IPS-18a (cell line): ENCODE results near the gene GNAI3.

ENCODE experiments used
- H3K27ac ChIP-seq: one replicate; pipeline ENCODE4 v1.5.1; 2013; ENCODE audit warnings: low read length
- H3K27me3 ChIP-seq: one replicate; pipeline ENCODE4 v1.6.1; 2013; ENCODE audit warnings: mild to moderate bottlenecking, low read length; ENCODE audit not compliant: control insufficient read depth, insufficient read depth
- H3K36me3 ChIP-seq: one replicate; pipeline ENCODE4 v1.6.1; 2013; ENCODE audit warnings: low read depth, low read length; ENCODE audit not compliant: control insufficient read depth
- H3K4me1 ChIP-seq: one replicate; pipeline ENCODE4 v1.6.1; 2013; ENCODE audit warnings: low read depth, low read length; ENCODE audit not compliant: control insufficient read depth
- H3K4me3 ChIP-seq: one replicate; pipeline ENCODE4 v1.5.1; 2013; ENCODE audit warnings: low read length
- H3K9ac ChIP-seq: one replicate; pipeline ENCODE4 v1.6.1; 2013; ENCODE audit warnings: mild to moderate bottlenecking, low read length, moderate library complexity
- H3K9me3 ChIP-seq: one replicate; pipeline ENCODE4 v1.6.1; 2013; ENCODE audit warnings: low read depth, low read length; ENCODE audit not compliant: control insufficient read depth

GNAI3 gene

GRCh38 chr1:109509176-109510134, 39.0 kb upstream of the GNAI3 start, which contains the start of gene AMIGO1:
Gene AMIGO1, minus strand, starts transcription at chr1:109509727. Its CDS starts 815 bp downstream, at chr1:109508912.
- Histone ChIP-seq H3K27me3 (peaks cover 35% of the 10 kb centered on the region), H3K4me3 (peak within 1 kb of the TSS; percentile 83), H3K27ac (no peak within 1 kb of the TSS), H3K9ac (peak within 1 kb of the TSS; percentile 45), H3K9me3 (no peaks in the 10 kb centered on the region), H3K36me3 (no peaks in the 10 kb centered on the region), H3K4me1 (peaks cover 6% of the 10 kb centered on the region)

- Histone ChIP-seq H3K4me3 (no peak overlapping the region), H3K27me3 (peaks cover 34% of the 10 kb centered on the region), H3K9me3 (no peaks in the 10 kb centered on the region), H3K36me3 (no peaks in the 10 kb centered on the region), H3K4me1 (peaks cover 6% of the 10 kb centered on the region), H3K9ac (no peak overlapping the region), H3K27ac (no peak overlapping the region)
These were observed 35.2 kb upstream of the GNAI3 start for GRCh38 chr1:109513110-109513710.

- Histone ChIP-seq H3K27ac (no peak overlapping the region), H3K27me3 (peaks cover 22% of the 10 kb centered on the region), H3K9ac (no peak overlapping the region), H3K4me1 (peaks cover 6% of the 10 kb centered on the region), H3K9me3 (no peaks in the 10 kb centered on the region), H3K36me3 (no peaks in the 10 kb centered on the region), H3K4me3 (no peak overlapping the region)
These were observed 33.6 kb upstream of the GNAI3 start for GRCh38 chr1:109514846-109515245.

DNA sequence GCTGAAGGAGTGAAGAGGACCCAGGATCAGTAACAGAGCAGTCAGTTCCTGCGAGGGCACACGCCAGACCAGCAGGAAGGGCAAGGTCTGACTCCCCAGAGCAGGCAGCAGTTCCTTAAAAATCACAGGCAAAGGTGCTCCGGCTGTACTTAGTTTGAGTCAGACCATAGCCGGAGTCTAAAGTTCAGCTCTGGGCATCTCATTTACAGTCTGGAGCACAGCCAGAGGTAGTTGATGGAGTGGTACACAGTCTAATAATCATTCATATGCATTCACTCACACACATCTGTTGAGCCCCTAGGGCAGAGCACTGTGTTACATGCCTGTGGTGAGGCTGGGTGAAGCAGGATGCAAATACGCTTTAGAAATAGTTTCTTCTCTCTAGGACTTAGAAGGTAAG, 31.5 kb upstream of the GNAI3 start:
- Histone ChIP-seq H3K4me3 (no peak overlapping the region), H3K4me1 (no peaks in the 10 kb centered on the region)

DNA sequence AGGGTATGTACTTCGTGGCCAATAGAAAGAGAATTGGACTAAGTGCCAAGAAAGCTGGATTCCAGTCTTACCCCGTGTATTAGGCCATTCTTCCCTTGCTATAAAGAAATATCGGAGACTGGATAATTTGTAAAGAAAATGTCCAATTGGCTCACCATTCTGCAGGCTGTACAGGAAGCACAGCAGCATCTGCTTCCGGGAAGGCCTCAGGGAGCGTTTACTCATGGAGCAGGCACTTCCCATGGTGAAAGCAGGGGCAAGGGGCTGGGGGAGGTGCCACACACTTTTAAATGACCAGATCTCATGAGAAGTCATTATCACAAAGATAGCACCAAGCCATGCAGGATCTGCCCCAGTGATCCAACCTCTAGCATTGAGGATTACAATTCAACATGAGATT, 31.1 kb upstream of the GNAI3 start:
- no peaks in the 10 kb centered on the region for H3K27me3 ChIP-seq
- no peak overlapping the region for H3K9ac ChIP-seq
- no peak overlapping the region for H3K4me3 ChIP-seq
- no peaks in the 10 kb centered on the region for H3K9me3 ChIP-seq
- H3K36me3 ChIP-seq: no peaks in the 10 kb centered on the region
- no peaks in the 10 kb centered on the region for H3K4me1 ChIP-seq
- H3K27ac ChIP-seq: no peak overlapping the region

More for the DNA sequence above, 31.5 kb upstream of the GNAI3 start:
- H3K27me3 ChIP-seq: peaks cover 1% of the 10 kb centered on the region
- H3K9ac ChIP-seq: no peak overlapping the region
- no peaks in the 10 kb centered on the region for H3K36me3 ChIP-seq
- H3K27ac ChIP-seq: no peak overlapping the region
- no peaks in the 10 kb centered on the region for H3K9me3 ChIP-seq

DNA sequence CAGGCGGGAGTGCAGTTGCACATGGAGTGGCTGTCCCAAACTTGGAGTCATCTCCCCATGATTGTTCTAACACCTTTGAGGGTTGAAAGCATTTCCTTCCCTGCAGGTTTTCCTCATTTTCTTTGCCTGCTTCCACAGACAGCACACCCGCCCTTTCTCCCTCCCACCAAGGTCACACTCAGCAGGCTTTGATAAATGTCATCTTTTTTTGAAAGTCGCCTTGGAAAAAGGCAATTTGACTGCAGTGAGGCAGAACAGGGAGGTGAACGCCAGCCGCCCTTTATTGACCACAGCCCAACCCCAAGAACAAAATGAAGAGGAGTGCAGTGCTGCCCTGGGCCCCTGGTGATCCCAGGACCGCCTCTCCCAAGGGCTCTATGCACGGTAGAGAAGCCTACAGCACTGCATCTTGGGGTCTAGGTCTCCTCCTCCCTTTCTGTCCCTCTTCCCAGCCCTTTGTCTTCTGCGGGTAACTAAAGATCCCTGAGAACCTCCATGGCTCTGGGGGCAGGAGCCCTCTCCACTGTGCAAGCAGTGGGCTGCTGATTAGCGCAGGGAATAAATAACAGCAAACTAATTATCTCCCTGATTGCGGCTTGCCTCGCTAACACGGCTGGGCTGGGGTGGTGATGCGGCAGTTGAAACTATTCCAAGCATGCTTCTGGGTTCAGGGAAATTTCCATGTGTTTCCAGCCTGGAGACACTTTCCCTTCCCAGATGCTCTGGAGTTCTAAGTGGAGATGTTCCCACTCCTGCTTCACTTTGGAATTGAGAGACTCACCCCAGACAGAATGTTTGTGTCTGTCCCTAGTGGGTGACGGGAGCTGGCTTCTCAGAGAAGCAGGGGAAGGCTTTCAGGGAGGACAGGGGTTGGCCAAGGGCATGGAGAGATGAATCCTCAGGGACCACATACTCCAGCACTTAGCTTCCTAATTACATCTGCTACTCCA, 27.1 kb upstream of the GNAI3 start:
- H3K27ac ChIP-seq: no peak overlapping the region
- H3K9me3 ChIP-seq: no peaks in the 10 kb centered on the region
- H3K27me3 ChIP-seq: no peaks in the 10 kb centered on the region
- no peaks in the 10 kb centered on the region for H3K36me3 ChIP-seq
- no peaks in the 10 kb centered on the region for H3K4me1 ChIP-seq
- no peak overlapping the region for H3K4me3 ChIP-seq
- H3K9ac ChIP-seq: no peak overlapping the region

- Histone ChIP-seq H3K9ac (no peak overlapping the region), H3K36me3 (no peaks in the 10 kb centered on the region), H3K4me3 (no peak overlapping the region), H3K27me3 (no peaks in the 10 kb centered on the region), H3K9me3 (no peaks in the 10 kb centered on the region), H3K4me1 (no peaks in the 10 kb centered on the region), H3K27ac (no peak overlapping the region)
These were observed 26.4 kb upstream of the GNAI3 start for GRCh38 chr1:109522026-109522425.

GRCh38 chr1:109523706-109524105, 24.7 kb upstream of the GNAI3 start:
- Histone ChIP-seq H3K27ac (no peak overlapping the region), H3K9me3 (no peaks in the 10 kb centered on the region), H3K36me3 (no peaks in the 10 kb centered on the region), H3K27me3 (no peaks in the 10 kb centered on the region), H3K4me3 (no peak overlapping the region), H3K9ac (no peak overlapping the region), H3K4me1 (no peaks in the 10 kb centered on the region)

GRCh38 chr1:109527098-109527811, 21.2 kb upstream of the GNAI3 start:
- H3K4me1 ChIP-seq: no peaks in the 10 kb centered on the region
- H3K9ac ChIP-seq: no peak overlapping the region
- H3K27me3 ChIP-seq: no peaks in the 10 kb centered on the region
- H3K9me3 ChIP-seq: no peaks in the 10 kb centered on the region
- H3K4me3 ChIP-seq: no peak overlapping the region
- no peak overlapping the region for H3K27ac ChIP-seq
- H3K36me3 ChIP-seq: no peaks in the 10 kb centered on the region

DNA sequence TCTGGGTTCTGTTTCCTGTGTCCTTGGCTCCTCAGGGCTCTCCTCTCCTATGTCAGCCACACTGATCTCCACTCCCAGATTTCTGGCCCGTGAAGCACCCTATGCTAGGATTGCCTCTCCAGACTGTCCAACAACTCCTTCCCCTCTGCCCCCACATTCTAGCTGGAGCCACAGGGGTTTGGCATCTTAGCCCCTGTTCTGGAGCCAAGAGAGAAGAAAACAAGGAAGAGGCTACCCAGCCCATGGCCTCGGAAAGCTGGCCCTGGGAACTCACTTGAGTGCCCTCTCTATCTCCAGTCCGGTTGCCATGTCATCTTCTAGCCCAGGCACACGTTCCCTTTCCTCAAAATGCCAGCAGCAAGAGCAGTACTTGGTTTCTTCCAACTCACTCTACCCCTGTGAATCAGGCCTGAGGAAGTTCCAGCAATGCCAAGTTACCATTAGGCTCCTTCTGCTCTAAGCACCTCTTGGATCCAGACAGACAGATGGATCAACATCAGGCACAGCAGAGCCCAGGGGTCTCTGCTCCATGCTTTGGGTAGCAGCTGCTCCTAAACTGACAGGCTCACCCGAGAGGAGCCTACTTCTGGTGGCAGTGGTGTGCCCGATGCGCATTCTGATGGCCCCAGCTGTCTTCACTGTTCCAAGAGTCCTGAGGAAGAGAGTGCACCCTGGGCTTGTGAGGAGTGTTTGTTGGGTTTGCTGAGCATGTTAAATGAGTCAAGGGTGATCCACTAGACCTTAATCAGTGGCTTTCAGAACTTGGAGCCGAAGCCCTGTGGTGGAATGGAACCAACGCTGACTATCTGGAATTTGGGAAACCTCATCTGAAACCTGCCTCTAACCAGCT, 20.3 kb upstream of the GNAI3 start:
- Histone ChIP-seq H3K9ac (no peak overlapping the region), H3K36me3 (no peaks in the 10 kb centered on the region), H3K4me3 (no peak overlapping the region), H3K27ac (no peak overlapping the region), H3K4me1 (peaks cover 2% of the 10 kb centered on the region), H3K9me3 (no peaks in the 10 kb centered on the region), H3K27me3 (no peaks in the 10 kb centered on the region)
